GM19395 (cell line): ENCODE results near the gene ZDHHC24.

Source experiments
- ATAC-seq: cut with Tn5 transposase; IDR thresholded peaks from one replicate; pipeline ENCODE4 v1.9.1; 2021; ENCODE audit warnings: mild to moderate bottlenecking, moderate library complexity; ENCODE audit not compliant: unreplicated experiment

The ZDHHC24 gene

DNA sequence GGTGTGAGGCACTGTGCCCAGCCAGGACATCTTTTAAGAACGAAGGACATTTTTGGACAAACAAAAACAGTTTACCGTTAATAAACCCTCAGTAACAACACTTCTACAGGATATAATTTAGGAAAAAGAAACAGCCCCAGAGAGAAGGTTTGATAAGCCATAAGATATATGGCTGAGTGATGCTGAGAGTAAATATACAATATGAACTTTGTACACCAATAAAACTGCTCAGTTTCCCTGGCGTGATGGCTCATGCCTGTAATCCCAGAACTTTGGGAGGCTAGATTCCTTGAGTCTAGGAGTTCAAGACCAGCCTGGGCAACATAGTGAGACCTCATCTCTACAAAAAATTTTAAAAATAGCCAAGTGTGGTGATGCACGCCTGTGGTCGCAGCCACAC, 47.3 kb downstream of the ZDHHC24 start:
- no peak for ATAC-seq

DNA sequence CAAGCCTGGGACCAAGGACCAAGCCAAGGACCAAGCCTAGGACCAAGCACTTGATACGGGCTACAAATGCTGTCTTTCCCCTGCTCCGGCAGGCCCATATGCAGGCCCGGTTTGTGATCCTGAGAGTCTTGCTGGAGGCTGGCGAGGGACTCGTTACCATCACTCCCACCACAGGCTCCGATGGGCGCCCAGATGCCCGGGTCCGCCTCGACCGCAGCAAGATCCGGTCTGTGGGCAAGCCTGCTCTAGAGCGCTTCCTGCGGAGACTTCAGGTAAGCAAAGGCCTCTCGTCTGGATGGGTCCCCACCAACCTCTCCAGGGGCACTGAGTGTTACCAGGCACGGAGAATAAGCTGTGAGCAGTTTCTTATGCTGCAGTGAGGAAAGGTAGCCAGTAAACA, 48.6 kb downstream of the ZDHHC24 start:
- no peak for ATAC-seq

DNA sequence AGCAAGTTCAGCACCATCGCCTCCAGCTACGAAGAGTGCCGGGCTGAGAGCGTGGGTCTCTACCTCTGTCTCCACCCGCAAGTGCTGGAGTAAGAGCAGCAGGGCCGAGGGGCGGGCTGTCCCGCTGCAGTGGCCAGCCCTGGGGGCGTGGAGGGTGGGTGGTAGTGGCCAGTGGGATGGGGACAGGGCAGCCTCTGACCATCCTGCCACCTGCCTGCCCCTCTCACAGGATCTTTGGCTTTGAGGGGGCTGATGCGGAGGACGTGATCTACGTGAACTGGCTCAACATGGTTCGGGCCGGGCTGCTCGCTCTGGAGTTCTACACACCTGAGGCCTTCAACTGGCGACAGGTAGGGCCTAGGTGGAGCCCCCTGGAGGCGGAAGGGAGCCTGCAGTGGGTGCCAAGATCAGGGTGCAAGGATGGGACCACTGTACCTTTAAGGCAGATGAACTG, 50.4 kb downstream of the ZDHHC24 start:
- no peak for ATAC-seq

DNA sequence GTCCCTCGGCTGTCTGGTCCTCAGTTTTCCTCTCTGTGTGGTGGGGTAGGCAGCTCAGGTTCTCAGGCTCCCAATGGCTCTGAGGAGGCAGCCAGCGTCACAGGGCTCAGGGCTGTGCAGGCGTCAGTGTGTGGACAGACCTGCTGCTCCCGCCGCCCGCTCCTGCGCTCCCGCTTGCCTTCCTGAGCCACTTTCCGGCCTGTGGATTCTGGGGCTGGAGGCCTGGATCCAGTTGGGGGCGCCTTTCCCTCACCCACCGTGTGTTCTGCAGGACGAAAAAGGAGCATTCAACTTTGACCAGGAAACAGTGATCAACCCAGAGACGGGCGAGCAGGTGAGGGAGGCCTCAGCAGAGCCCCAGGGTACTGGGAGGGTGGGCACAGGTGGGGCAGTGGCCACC, 50.9 kb downstream of the ZDHHC24 start:
- no peak for ATAC-seq

DNA sequence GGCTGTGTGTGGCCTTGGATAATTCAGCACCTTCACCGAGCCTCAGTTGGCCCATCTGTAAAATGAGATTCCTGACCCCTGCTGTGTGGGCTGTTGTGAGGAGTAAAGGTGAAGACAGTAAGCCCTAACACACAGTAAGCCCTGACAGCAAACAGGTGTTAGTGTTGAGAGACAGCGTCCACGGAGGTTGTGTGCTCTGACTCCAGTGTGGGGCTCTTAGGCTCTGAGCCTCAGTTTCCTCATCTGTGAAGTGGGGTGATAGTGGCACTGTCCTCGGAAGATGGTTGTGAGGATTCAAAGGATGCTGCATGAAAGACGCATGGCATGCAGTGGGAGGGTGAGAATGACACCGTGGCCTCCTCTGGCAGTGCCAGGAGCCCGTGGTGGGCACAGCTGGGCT, 51.4 kb downstream of the ZDHHC24 start:
- ATAC-seq = no peak

DNA sequence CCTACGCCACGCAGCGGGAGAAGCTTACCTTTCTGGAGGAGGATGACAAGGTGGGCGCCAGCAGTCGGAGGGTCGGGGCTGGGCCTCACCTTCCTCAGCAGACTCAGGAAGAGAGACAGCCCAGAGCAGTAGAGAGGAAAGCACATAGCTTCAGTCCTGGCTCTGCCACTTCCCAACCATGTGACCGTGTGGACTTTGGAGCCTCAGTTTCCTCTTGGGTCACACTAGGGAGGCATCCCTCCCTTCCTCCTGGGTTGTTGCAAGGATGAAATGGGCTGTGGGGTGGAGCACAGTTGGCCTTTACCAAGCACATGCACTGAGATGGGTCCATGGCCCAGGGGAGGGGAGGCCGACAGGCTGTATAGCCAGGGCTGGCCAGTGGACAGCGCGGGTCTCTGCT, 52.7 kb downstream of the ZDHHC24 start:
- no peak for ATAC-seq

DNA sequence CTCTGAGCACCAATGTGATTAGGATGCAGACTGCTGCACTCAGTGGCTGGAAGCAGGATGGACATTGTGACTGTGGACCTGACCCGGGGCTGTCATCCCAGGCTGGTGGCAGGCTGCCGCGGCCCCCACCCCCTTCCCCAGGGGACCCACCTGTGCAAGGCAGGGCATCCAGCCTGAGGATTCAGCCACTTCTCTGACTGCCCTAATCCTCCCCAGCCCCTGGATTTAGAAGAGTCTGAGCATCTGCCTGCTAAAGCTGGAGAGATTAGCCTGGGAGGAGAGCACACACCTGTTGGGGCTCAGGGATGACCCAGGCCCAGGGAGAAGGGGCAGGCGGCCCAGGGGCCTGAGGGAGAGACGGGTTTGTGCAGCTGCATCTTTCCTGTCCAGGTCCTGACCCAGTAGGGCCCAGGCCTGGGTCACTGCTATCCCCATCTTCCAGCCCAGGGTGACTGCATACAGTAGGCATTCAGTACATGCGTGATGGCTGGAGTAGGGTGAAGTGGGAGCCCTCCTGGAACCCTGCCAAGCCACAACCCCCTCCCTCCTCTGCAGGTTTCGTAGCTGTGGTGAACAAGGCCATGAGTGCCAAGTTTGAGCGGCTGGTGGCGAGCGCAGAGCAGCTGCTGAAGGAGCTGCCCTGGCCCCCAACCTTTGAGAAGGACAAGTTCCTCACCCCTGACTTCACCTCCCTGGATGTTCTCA, 53.5 kb downstream of the ZDHHC24 start:
- no peak for ATAC-seq

DNA sequence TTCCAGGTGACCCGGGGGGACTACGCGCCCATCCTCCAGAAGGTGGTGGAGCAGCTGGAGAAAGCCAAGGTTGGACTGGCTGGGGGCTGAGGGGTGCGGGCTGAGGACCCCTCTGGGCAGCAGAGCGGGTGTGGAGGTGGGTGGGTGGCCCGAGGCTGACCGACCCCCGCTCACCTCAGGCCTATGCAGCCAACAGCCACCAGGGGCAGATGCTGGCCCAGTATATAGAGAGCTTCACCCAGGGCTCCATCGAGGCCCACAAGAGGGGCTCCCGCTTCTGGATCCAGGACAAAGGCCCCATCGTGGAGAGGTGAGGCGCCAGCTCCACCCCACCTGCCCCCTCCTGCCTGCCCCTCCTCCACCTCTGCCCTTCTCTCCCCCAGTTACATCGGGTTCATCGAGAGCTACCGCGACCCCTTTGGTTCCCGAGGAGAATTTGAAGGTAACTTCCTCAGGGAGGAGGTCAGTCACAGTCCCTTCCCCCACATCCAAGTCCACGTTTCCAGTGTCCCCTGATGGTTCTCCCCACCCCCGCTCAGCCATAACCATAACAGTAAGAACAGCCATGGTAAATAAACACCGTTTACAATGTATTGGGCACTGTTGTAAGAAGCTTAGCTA, 54.4 kb downstream of the ZDHHC24 start:
- ATAC-seq = no peak

DNA sequence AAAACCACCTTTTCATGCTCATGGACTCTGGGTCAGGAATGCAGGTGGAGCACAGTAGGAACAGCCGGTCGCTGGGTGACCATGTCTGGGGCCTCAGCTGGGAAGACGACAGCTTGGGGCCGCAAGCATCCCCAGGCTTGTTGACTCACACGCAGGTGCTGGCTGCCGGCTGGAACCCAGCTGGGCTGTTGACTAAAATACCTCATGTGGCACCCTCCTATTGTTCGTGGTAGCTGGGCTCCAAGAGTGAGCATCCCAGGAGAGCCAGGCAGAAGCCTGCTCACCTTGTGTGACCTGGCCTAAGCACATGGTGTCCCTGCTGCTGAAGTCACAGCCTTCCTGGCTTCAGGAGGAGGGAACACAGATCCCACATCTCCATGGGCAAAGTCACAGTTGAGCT, 56.2 kb downstream of the ZDHHC24 start:
- no peak for ATAC-seq

DNA sequence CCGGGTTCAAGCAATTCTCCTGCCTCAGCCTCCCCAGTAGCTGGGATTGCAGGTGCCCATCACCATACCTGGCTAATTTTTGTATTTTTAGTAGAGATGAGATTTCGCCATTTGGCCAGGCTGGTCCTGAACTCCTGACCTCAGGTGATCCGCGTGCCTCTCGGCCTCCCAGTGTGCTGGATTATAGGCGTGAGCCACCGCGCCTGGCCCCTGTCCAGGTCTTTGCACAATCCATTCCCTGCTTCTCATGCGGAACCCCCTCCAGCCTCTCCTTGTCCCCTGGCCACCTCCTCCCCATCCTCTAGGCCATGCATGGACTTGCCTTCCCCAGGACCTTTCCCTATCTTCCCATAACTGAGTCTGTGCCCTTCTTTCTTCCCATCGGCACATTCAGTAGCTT, 56.9 kb downstream of the ZDHHC24 start:
- ATAC-seq = no peak

DNA sequence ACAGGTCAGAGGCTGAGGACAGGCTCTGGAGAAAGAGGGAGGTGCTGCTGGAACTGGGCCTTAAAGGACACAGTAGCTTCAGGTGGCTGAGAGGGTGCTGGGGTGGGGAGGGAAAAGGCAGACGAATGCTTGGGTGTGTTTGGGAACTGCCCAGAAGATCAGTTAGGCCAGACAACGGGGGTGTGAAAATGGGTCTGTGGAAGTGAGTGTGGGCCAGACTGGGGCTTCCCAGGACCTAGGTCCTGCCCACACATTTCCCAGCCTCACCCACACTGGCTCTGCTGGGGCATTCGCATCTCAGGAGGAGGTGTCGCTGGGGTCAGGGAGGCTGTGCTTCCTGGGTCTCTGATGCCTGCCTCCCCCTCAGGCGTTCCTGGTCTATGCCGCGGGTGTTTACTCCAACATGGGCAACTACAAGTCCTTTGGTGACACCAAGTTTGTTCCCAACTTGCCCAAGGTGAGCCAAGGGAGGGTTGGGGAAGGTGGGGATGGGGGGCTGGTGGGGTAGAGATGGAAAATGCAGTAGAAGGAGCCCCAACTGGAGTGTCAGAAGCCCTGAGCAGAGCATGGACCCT, 61.0 kb downstream of the ZDHHC24 start:
- ATAC-seq = no peak

DNA sequence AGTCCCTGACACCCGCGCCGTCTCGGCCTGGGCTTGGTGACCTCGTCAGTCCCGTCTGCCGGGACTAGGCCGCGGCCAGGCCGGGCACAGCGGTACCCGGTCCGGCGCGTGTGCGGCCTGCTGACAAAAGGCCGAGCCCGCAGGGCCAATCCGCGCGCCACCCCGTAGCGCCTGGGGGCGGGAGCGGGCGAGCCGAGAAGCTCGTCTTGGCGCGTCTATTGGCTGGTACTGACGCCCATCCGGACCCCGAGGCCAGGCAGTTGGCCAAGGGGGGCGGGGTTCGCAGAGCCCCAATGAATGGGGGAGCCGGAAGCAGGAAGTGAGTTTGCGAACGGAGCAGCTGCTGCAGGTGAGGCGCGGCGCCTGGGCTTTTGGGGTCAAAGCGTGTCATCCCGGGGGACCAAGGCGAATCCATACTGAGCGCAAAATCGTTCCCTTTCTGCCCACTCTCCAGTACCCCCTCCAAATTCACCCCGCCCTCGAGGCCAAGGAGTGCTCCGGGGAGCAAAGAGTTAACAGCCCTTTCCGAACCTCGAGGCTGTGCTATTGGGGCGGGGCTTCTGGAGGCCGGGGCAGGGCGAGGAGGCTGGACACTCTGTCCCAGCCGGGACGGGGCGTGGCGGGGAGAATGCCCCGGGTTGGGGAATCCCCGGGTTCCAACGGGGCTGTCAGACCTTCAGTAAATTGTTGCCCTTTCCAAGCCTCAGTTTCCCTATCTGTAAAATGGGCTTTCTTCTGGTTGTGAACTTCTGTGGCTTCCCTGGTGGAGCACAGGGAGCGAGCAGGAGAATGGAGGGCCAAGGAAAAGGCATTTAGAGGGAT, 65.5 kb downstream of the ZDHHC24 start, which contains the start of gene DPP3:
Gene DPP3, plus strand, starts transcription at position 318 of the 822 bp plus-strand sequence. CDS start 1,767 bp downstream, outside the sequence.
- peak; percentile 84 for ATAC-seq

DNA sequence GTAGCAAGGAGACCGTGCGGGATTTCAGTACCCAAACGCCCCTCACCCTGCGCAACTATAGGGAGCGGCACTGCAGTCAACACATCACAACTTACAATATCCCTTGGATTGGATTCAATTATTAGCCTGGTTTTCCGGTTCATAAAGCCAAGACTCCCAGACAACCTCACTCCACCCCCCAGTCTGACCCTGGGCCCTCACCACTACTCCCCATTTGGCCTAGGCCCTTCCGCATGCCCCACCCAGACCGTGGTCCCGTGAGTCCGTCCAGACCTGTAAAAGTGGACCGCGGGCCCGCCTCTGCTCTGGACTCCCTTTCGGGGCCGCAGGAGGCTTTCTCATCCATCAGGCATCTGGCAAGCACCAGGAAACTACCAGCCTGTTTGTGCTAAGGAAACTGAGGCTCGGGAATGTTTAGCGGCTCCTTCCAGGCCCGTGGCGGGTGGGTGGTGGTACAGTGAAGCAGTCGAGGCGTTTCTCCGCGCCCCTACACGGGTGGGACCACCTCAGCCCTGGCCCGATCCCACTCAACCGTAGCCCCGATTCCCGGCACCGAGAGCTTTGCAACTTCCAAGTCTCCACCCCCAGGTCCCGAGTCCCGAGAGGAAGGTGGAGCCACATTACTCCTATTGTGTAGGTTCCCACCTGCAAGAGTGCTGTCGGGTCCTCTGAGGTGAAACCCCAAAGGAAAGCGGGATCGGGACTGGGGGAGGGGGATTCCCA, 66.3 kb downstream of the ZDHHC24 start:
- no peak for ATAC-seq

DNA sequence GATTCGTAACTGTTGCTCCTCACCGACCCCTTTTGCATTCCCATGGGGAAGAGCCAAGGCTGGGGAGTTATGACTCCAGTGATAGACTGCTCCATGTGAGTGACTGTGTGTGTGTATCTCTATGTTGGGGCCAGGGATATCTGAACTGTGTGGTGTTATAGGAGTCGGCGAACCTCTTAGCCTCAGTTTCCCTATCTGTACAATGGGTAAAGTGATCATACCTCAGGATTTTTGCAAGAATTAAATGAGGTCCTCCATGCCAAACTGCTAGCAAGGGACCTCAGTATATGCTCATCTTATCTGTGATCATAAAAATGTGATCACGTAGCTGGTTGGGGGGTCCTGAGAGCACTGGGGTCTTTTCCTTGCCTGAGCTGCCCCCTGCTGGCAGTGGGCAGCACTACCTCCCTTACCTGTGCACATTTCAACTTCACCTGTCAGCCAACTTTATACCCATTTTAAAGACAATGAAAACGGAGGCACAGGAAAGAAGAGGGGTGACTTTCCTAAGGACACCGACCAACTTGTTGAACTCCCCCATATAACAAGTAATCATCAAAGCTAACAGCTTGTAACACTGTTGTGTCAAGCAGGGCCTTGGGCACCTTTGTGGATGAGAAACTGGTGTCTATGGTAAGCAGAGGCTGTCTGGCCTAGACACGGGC, 67.0 kb downstream of the ZDHHC24 start:
- no peak for ATAC-seq

DNA sequence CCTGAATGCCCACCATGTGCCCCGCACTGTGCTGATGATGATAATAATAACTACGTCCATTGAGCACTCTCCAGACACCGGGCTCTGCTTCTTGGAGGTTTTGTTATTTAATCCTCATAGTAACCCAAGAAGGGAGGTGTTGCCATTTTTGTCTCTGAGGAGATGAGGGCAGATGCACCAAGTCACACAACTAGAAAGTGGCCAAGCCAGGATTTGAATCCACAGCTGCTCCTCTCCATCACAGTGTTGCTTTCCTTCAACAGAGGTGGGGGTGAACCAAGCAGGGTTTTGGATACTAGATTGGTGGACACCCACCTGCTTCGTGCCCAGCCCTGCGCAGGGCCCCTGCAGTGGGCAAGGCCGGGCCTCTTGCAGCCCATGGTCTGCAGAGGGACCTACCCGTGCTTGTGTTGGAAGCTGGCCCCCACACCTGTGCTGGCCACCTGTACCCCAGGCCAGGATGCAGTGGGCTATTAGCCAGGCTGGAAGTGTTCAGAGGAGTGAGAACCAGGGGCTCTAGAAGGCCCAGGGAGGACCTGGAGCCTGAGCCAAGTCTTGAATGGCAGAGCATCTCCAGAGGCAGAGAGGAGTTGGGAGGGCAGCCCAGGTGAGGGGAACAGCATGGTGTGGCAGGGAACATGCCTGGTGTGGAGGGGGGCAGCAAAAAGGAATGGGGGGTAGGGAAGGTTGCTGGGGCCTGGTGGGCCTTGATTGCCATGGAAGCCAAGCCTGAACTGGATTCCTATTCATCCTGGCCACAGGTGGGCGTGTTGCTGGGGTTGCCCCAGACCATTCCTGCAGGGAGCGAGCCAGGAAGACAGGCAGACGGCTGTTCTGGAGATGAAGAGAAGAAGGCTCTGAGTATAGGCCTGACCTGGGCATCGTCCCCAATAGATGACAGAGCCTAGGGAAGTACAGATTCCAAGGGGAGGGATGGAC, 68.3 kb downstream of the ZDHHC24 start:
- ATAC-seq = no peak

DNA sequence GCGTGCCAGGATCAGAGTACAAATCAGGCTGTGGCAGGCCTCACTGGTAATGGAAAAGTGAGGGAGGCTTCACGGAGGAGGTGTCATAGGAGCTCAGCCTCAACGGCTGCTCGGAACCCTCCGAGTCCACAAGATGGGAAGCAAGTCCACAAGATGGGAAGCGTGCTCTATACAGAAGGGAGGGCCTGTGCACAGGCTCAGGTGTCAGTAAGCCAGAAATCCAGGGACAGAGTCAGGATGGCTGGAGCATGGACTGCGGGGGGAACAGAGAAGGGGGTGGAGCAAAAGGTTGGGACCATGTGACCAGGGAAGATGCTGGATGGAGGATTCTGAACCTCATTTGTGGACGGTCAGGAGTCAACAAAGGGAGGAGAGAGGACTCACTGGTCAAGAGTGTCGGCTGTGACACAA, 69.0 kb downstream of the ZDHHC24 start:
- ATAC-seq = no peak

DNA sequence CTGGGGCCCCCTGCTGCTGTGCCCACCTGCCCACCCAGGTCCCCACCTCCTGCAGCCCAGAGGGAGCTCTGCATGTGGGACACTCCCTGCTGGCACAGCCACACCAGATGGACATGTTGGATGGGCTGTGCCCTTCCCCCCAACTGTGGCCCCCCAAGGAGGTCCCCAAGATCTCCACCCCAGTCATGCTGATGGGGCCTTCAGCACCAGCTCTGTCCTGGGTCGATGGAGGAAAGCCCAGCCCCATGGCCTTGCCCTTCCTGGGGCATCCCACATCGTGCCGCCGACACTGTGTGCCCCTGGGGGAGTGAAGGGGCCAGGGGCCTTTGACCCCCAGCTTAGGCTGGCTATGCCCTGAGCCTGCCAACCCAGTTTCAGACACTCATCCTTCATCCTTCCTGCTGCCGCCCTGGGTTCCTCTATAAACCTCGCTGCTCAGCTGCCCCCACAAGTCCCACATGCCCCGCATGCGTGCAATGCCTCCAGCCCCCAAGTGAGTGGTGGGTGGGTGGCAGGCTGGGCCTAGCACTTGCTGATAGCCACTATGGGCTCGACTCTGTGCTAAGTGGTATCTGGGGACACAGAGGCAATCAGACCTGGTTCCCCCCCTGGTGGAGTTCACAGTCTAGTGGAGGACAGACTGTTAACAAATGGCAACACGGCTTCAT, 69.5 kb downstream of the ZDHHC24 start:
- no peak for ATAC-seq

DNA sequence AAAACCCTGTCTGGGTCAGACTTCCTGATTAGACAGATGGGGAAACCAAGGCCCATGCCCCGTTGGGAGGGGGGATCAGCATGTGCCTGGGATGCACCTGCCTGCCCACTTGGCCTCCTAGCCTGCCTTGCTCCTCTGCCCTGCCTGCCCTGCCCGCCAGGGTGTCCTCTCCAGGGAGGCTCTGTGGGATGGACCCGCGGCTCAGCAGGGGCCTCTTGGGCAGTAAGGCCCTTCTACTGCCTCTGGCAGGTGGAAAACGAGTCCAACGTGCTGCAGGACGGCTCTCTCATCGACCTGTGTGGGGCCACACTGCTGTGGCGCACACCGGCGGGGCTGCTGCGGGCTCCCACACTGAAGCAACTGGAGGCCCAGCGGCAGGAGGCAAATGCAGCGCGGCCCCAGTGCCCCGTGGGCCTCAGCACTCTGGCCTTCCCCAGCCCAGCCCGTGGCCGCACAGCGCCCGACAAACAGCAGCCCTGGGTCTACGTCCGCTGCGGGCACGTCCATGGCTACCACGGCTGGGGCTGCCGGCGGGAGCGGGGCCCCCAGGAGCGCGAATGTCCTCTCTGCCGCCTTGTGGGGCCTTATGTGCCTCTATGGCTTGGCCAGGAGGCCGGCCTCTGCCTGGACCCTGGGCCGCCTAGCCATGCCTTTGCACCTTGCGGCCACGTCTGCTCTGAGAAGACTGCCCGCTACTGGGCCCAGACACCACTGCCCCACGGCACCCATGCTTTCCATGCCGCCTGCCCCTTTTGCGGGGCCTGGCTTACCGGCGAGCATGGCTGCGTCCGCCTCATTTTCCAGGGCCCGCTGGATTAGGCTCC, 70.3 kb downstream of the ZDHHC24 start:
- no peak for ATAC-seq
